WI38 (cell line): Measurements from ENCODE around the gene TFR2.

Experiments used
- H3K4me3 ChIP-seq: 2 replicates; pipeline ENCODE4 v1.5.1; 2011; ENCODE audit warnings: low read depth, mild to moderate bottlenecking, control low read depth, low read length
- CTCF ChIP-seq: IDR thresholded peaks from 2 replicates; pipeline ENCODE4 v1.5.1; 2012; ENCODE audit warnings: low read depth, mild to moderate bottlenecking, control low read depth, low read length

Gene TFR2

GRCh38 chr7:100623951-100624824 is 17.2 kb downstream of the TFR2 start:
- no peak for TF ChIP-seq CTCF
- no peak overlapping the region for H3K4me3 ChIP-seq

- no peak overlapping the region for H3K4me3 ChIP-seq
- TF ChIP-seq CTCF: no peak
Measured at GRCh38 chr7:100621554-100621953, 19.8 kb downstream of the TFR2 start.

- H3K4me3 ChIP-seq: no peak overlapping the region
- TF ChIP-seq CTCF: no peak
Measured at GRCh38 chr7:100620804-100621203, 20.5 kb downstream of the TFR2 start.

GRCh38 chr7:100620239-100620638 is 21.1 kb downstream of the TFR2 start:
- no peak overlapping the region for H3K4me3 ChIP-seq
- no peak for TF ChIP-seq CTCF

- no peak for TF ChIP-seq CTCF
Measured at GRCh38 chr7:100614308-100614861, 27.0 kb downstream of the TFR2 start.

GRCh38 chr7:100613412-100614175 is 27.8 kb downstream of the TFR2 start:
- TF ChIP-seq CTCF: no peak
- H3K4me3 ChIP-seq: peak overlapping the region; percentile 86

More at GRCh38 chr7:100614308-100614861, 27.0 kb downstream of the TFR2 start:
- no peak overlapping the region for H3K4me3 ChIP-seq
